ENCODE results near the gene PTPRG.

Gene PTPRG

GRCh38 chr3:61768284-61769037, 207.1 kb downstream of the PTPRG start:
- DNase-seq (ENCODE audit: low read depth): no peak

- no peak for DNase-seq (ENCODE audit: low read depth)
Measured at GRCh38 chr3:61769266-61769990, 208.1 kb downstream of the PTPRG start.

DNA sequence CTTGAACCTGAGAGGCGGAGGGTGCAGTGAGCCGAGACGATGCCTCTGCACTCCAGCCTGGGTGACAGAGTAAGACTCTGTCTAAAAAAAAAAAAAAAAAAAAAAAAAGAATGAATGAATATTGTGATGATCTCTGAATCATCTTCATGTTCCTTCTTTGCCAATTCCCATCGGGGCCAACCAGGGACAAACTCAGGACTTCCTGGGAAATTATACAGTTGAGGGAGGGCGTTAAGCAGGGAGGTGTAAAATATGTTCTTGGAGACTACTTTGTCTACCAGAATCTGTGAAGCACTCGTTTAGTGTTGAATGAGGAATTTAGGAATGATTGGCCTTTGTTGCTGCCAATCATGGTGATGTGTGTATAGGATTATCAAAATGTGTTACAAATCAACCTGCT, 210.6 kb downstream of the PTPRG start:
- no peak for DNase-seq (ENCODE audit: low read depth)

DNA sequence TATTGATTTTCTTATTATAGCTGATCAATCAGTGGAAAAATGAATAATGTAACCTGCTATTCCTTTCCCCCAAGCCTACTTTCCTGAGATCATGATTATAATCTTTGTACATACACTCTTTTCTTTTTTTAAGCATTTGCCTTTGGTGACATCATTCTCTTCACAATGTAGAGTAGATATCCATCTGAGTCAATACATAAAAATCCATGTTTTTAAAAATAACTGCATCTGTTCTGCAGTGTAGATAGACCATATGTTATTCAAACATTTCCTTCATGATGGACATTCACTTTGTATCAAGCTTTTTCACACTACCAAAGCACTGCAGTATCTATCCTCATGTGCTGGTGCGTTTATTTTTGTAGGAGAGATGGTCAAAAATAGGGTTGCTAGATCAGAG, 211.1 kb downstream of the PTPRG start:
- no peak for DNase-seq (ENCODE audit: low read depth)

GRCh38 chr3:61774279-61774890, 213.0 kb downstream of the PTPRG start:
- DNase-seq (ENCODE audit: low read depth): no peak

DNA sequence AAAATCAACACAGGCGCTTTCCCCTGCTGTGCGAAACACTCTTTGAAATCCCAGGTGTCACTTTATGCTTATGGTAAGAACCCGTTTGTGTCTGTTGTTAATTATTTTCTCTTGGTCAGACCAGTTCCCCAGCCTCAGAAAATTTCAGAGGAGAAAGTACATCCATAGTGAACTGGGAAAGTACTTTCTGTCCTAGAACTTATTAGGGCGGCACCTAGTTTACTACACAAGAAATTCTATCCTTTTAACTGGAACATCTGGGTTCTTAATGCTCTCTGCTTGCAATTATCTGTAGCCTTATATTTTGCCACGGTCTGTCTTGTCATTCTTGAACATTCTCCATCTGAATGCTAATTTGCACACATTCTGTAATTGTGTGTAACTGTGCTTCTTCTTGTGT, 215.0 kb downstream of the PTPRG start:
- DNase-seq (ENCODE audit: low read depth): no peak

GRCh38 chr3:61777483-61777882, 216.1 kb downstream of the PTPRG start:
- no peak for DNase-seq (ENCODE audit: low read depth)

- no peak for DNase-seq (ENCODE audit: low read depth)
Measured at GRCh38 chr3:61778095-61778494, 216.7 kb downstream of the PTPRG start.

DNA sequence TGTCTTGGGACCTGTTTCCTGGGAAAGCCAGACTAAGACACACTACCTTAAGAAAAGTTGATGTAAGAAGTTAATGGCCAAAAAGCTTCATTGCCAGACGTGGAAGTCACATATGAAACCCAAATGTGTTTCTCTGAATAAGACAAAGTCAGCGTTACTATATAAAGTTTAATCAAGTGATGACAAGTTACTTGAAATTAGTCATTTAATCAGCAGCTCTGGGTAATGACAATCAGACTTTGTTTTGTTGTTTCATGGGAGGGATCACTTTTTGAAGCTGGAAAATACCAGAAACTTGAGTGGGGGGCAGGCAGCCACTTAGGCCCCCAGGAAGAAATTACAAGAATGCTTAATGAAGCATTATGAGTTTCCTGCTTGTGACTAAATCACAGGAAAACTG, 218.6 kb downstream of the PTPRG start:
- DNase-seq (ENCODE audit: low read depth): no peak

DNA sequence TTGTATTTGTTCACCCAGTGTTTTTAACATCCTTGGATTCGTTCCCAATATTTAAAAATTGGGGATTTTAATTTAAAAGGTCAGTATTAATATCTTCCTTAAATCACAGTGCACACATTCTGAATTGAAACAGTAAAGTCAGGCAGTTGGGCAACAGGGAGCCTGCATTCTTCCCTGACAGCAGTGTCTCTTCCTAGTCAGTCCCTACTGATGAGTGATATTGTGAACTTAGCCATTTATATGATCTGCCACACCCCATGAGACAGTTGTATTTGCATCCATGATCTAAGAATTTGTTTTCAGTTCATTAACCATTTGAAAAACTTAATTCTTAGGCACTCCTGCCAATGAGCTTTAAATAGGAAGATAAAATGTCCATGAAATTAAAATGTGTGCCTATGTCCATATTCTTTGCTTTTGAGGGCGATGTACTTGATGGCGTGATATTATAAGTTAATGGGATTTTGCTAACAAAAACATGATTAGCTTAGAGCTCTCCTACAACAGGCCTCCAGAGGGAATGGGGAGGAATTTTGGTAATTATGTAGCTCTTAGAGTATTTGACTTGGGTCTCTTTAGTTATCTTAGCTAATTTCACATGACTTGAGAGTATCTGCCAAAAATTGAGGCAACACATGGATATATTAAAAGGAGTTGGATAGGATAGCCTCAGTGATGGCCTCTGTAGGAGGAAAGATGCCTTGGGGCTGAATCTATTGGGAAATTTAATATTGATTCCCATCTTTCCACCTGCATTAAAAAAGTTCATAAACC, 219.3 kb downstream of the PTPRG start:
- DNase-seq (ENCODE audit: low read depth): no peak

- DNase-seq (ENCODE audit: low read depth): no peak
Measured at GRCh38 chr3:61783993-61784718, 222.8 kb downstream of the PTPRG start.

DNA sequence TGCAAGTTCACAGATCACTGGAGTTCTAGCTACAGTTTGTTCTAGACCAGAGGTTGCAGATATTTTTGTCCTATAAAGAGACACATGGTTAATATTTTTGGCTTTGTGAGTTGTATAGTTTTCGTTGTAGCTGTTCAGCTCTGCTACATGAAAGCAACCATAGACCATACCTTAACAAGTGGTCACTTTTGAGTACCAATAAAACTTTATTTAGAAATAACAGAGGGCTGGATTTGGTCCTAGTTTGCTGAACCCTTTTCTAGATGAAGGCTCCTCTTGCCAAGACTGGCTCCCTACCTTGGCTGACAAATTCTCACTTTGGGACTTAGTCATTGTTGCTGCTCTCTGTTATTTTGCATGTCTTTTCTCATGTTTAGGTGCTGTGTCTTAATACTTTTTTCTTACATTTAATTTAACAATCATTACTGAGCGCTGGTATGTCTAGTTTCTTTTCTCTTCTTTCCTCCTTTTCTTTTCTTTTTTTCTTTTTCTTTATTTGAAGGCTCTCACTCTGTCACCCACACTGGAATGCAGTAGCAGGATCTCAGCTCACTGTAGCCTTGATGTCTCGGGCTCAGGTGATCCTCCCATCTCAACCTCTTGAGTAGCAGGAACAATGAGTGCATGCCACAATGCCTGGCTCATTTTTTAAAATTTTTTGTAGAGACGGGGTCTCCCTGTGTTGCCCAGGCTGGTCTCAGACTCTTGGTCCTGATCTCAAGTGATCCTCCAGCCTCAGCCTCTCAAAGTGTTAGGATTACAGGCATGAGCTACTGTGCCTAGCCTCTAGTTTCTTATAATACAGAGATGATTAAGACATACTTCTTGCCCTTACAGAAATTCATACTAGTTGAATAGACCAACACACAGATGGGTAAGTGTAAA, 227.5 kb downstream of the PTPRG start:
- no peak for DNase-seq (ENCODE audit: low read depth)

DNA sequence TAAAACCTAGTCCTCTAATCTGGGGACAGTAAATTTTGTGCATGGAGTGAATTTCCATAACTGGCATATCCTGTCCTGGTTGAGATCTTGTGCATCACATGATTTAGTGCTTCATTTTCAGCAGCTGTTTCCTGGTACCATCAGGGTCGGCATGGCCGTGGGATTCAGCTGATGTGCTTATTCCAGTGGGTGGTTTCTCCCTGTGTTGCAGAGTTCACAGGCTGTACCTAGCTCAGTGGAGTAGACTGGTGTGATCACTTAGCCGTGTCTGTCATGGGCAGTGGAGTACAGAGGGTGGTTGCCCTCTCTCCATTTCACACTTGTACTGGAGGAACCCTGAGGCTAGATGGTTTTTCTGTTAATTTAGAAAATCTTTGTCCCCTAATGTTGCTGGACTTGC, 228.5 kb downstream of the PTPRG start:
- no peak for DNase-seq (ENCODE audit: low read depth)

DNA sequence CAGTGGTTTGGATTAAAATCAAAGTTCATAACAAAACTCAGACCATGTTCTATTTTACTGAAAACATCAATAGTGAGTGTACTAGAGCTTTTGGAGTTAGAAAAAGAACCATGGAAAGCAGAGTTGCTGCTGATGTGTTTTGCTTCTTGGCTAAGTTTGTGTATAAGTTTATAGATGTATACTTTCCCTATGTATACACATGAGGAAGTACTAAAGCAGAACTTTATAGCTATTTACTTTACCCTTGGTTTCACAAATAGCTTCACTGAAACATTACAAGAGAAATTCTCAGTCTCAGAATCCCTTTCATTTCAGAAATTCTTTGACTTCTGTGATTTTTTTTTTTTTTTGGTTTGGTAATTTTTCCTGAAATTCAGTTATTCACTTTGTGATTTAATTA, 229.0 kb downstream of the PTPRG start:
- no peak for DNase-seq (ENCODE audit: low read depth)

GRCh38 chr3:61793056-61793455, 231.7 kb downstream of the PTPRG start:
- DNase-seq (ENCODE audit: low read depth): no peak

DNA sequence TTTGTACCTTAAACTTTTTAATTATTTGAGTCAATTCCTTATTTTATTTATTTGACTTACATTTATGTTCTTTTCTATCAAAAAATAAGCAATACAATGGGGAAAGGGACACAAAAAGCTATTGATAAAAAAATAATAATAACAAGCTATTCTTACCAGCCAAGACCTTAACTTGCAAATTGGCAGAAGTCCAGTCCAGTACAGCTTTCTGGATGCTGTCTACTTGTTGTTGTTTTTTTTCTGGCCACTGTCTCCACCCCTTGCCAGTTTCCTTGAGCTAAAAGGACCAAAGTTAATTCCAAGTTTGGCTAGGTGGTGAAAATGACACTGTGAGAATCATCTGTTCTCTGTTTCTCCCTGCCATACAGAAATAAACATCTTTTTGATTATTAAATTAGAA, 232.2 kb downstream of the PTPRG start:
- DNase-seq (ENCODE audit: low read depth): no peak

DNA sequence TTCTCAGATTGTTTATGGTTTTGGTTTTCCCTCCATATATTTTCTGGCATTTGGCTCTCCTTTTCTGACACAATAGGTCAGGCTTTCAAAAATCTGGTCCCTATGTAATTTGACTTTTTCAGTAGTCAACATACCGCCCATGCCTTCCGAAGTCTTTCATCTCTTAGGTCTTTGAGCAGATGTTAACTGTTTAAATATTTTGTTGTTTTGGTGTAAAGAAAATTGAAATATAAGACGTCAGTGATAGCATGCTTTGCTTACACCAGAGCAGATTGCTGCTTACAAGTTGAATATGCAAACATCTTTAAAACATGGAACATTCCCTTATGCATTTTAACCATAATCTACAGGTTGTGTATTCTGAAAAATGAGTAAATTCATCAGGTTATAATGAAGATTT, 233.0 kb downstream of the PTPRG start:
- DNase-seq (ENCODE audit: low read depth): no peak

DNA sequence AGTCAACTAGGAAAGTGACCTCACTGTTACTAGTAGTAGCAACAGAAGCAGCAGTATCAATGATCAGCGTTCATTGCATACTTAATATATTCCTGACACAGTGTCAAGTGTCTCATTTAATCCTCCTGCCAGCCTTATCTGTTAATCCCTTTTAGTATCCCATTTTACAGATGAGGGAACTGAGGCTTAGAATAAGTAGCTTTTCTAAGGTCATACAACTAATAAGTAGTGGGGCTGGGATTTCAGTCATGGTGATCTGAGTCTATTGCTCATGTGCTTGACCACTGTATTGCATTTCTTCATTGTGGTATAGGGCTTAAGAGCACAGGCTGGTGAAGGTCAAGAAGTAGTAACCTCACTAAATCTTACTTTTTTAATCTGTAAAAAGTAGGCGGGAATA, 233.6 kb downstream of the PTPRG start:
- no peak for DNase-seq (ENCODE audit: low read depth)

DNA sequence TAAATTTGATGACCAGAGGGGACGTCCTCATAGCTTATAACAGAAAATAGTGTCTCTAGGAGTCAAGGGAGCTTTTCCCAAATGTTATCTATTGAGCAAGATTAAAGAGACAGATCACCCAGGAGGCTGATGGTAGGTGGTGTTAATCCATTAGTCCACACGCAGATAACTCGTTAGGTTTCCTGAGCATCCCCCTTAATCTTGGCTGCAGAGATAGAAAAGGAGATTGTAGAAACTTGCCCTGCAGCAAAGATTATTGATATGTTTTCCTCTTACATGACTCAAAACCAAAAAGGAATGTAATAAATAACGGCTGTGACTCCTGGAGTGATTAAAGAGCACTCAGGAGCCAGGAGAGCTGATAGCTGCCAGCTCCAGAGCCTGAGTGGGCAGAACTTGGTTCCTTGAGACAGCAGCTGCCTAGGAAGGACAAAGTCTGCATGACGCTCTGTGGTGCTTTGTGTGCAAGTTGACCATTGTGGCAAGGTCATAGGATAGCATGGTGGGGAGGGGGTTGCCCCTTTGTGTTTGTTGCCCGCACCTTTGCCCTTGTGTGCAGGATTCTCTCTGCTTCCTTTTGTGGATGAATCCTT, 234.8 kb downstream of the PTPRG start:
- DNase-seq (ENCODE audit: low read depth): no peak

- no peak for DNase-seq (ENCODE audit: low read depth)
Measured at GRCh38 chr3:61796911-61797310, 235.5 kb downstream of the PTPRG start.
